ES-I3 (cell line): ENCODE measurements around the gene CABYR.
"Not testable (repeated sequence)": the region's sequence is repeated elsewhere in the genome, so short reads cannot be mapped to it uniquely, and the experiment has no call there.

Source experiments
- H3K36me3 ChIP-seq: 2 replicates; pipeline ENCODE4 v1.6.1; 2013; ENCODE audit warnings: mild to moderate bottlenecking, low read length, control low read depth, moderate library complexity; ENCODE audit not compliant: insufficient read depth
- H3K4me1 ChIP-seq: 2 replicates; pipeline ENCODE4 v1.6.1; 2013; ENCODE audit warnings: mild to moderate bottlenecking, control low read depth, low read length; ENCODE audit not compliant: insufficient read depth
- H3K9ac ChIP-seq: 2 replicates; pipeline ENCODE4 v1.6.1; 2013; ENCODE audit warnings: low read depth, mild to moderate bottlenecking, low read length, moderate library complexity
- H3K9me3 ChIP-seq: 2 replicates; pipeline ENCODE4 v1.6.1; 2013; ENCODE audit warnings: mild to moderate bottlenecking, low read length, moderate library complexity; ENCODE audit not compliant: control insufficient read depth, insufficient read depth

CABYR gene

GRCh38 chr18:24115628-24116027, 23.2 kb upstream of the CABYR start:
- Histone ChIP-seq H3K9me3 (no peaks in the 10 kb centered on the region), H3K9ac (no peak overlapping the region), H3K4me1 (peaks cover 10% of the 10 kb centered on the region; the same call in 1 of the 2 replicates), H3K36me3 (no peaks in the 10 kb centered on the region; the same call in 1 of the 2 replicates)

- H3K9ac ChIP-seq, result no peak overlapping the region
- no peaks in the 10 kb centered on the region for H3K9me3 ChIP-seq
- no peaks in the 10 kb centered on the region for H3K4me1 ChIP-seq
- H3K36me3 ChIP-seq, result no peaks in the 10 kb centered on the region; the same call in 1 of the 2 replicates
Measured at GRCh38 chr18:24118750-24119577, 19.9 kb upstream of the CABYR start.

- Histone ChIP-seq H3K9ac (no peak overlapping the region), H3K4me1 (no peaks in the 10 kb centered on the region), H3K9me3 (no peaks in the 10 kb centered on the region), H3K36me3 (no peaks in the 10 kb centered on the region; the same call in 1 of the 2 replicates)
Measured at GRCh38 chr18:24120676-24121075, 18.2 kb upstream of the CABYR start.

GRCh38 chr18:24121625-24122024, 17.2 kb upstream of the CABYR start:
- H3K9ac ChIP-seq, result no peak overlapping the region
- H3K36me3 ChIP-seq, result no peaks in the 10 kb centered on the region; the same call in 1 of the 2 replicates
- no peaks in the 10 kb centered on the region for H3K4me1 ChIP-seq
- H3K9me3 ChIP-seq, result no peaks in the 10 kb centered on the region

GRCh38 chr18:24126155-24126961, 12.5 kb upstream of the CABYR start:
- no peak overlapping the region for H3K9ac ChIP-seq
- H3K4me1 ChIP-seq, result no peaks in the 10 kb centered on the region
- H3K36me3 ChIP-seq, result no peaks in the 10 kb centered on the region; the same call in 1 of the 2 replicates
- H3K9me3 ChIP-seq, result no peaks in the 10 kb centered on the region

GRCh38 chr18:24127735-24128134, 11.1 kb upstream of the CABYR start:
- H3K36me3 ChIP-seq, result no peaks in the 10 kb centered on the region; the same call in 1 of the 2 replicates

GRCh38 chr18:24128700-24129099, 10.2 kb upstream of the CABYR start:
- Histone ChIP-seq H3K4me1 (no peaks in the 10 kb centered on the region), H3K9ac (no peak overlapping the region), H3K36me3 (no peaks in the 10 kb centered on the region; the same call in 1 of the 2 replicates), H3K9me3 (no peaks in the 10 kb centered on the region)

More at GRCh38 chr18:24127735-24128134, 11.1 kb upstream of the CABYR start:
- no peak overlapping the region for H3K9ac ChIP-seq
- no peaks in the 10 kb centered on the region for H3K4me1 ChIP-seq
- no peaks in the 10 kb centered on the region for H3K9me3 ChIP-seq

GRCh38 chr18:24130494-24130893, 8.4 kb upstream of the CABYR start:
- Histone ChIP-seq H3K9me3 (no peaks in the 10 kb centered on the region), H3K36me3 (no peaks in the 10 kb centered on the region), H3K9ac (no peak overlapping the region), H3K4me1 (no peaks in the 10 kb centered on the region)

- no peaks in the 10 kb centered on the region for H3K9me3 ChIP-seq
- no peak overlapping the region for H3K9ac ChIP-seq
- no peaks in the 10 kb centered on the region for H3K36me3 ChIP-seq
- peaks cover 17% of the 10 kb centered on the region; the same call in 1 of the 2 replicates for H3K4me1 ChIP-seq
Measured at GRCh38 chr18:24136967-24137373, 1.9 kb upstream of the CABYR start.

- Histone ChIP-seq H3K9me3 (no peaks in the 10 kb centered on the region), H3K4me1 (peaks cover 17% of the 10 kb centered on the region; the same call in 1 of the 2 replicates), H3K9ac (peak overlapping the region; percentile 61; the same call in 1 of the 2 replicates), H3K36me3 (no peaks in the 10 kb centered on the region)
Measured at GRCh38 chr18:24138409-24138788, 463 bp upstream of the CABYR start.

- Histone ChIP-seq H3K4me1 (peaks cover 17% of the 10 kb centered on the region; the same call in 1 of the 2 replicates), H3K9me3 (no peaks in the 10 kb centered on the region; the same call in 1 of the 2 replicates), H3K36me3 (peaks cover 4% of the 10 kb centered on the region; the same call in 1 of the 2 replicates), H3K9ac (no peak overlapping the region)
Measured at GRCh38 chr18:24140697-24141096, 1.8 kb downstream of the CABYR start.

GRCh38 chr18:24142376-24142775, 3.5 kb downstream of the CABYR start:
- Histone ChIP-seq H3K9ac (no peak overlapping the region), H3K36me3 (peaks cover 5% of the 10 kb centered on the region; the same call in 1 of the 2 replicates), H3K4me1 (peaks cover 3% of the 10 kb centered on the region; the same call in 1 of the 2 replicates), H3K9me3 (no peaks in the 10 kb centered on the region; the same call in 1 of the 2 replicates)

GRCh38 chr18:24149591-24149990, 10.7 kb downstream of the CABYR start:
- not testable (repeated sequence) for H3K9me3 ChIP-seq, H3K9ac ChIP-seq, H3K4me1 ChIP-seq
- peaks cover 11% of the 10 kb centered on the region for H3K36me3 ChIP-seq

- Histone ChIP-seq H3K4me1 (no peaks in the 10 kb centered on the region), H3K9me3 (no peaks in the 10 kb centered on the region), H3K9ac (no peak overlapping the region), H3K36me3 (peaks cover 10% of the 10 kb centered on the region)
Measured at GRCh38 chr18:24153397-24153796, 14.5 kb downstream of the CABYR start.
